ENCODE data around the gene FFAR1. TPM values are rescaled to one million over a fixed set of nuclear protein-coding genes. Genes with fewer than 3 reads are reported as not detected.

FFAR1 gene
- total and polyA plus RNA-seq, 2 of the 8 experiments (the other 6 are each of a cell fraction or from before 2014, with no cell fraction given) = not detected

GRCh38 chr19:35332817-35333216 lies 14.9 kb upstream of the FFAR1 start (continued):
- TF ChIP-seq SRF (IDR thresholded peaks at IDR 0.05; ENCODE audit: low read depth, low read length) = no peak
- TF ChIP-seq ATF3 (IDR thresholded peaks at IDR 0.05; ENCODE audit: insufficient read depth, low read depth, low read length) = no peak
- TF ChIP-seq SIN3A (conservative IDR thresholded peaks at IDR 0.05 in 1 of 2, IDR thresholded peaks at IDR 0.05 in 1 of 2; ENCODE audit: low read depth in 1 of 2, low read length in 2 of 2) = no peak
